Effector CD8-positive, alpha-beta T cell (primary cell): ENCODE measurements around the gene GMDS.
"Not testable (repeated sequence)": the region's sequence is repeated elsewhere in the genome, so short reads cannot be mapped to it uniquely, and the experiment has no call there.

Experiments
- DNase-seq: peaks from one replicate; lab custom pipeline; 2025; lab: John Stamatoyannopoulos, UW

Gene GMDS

DNA sequence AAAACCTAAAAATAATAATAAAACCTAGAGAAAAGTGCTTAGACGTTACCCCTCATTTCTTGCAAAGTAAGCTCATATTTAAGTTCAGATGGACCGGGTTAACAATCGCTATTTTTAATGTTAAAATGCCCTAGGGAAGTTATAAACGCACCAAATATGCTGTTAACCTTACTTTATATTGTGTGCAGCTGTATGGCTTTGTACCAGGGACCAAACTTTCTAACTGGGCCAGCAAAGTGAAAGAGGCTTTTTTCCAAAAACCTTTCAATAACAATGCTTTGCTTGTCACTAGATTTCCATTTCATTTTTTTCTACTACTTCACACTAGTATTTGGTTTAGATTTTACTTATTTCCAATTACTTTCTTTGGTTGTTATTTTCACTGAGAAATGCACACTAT, 387.2 kb downstream of the GMDS start:
- DNase-seq, result no peak

DNA sequence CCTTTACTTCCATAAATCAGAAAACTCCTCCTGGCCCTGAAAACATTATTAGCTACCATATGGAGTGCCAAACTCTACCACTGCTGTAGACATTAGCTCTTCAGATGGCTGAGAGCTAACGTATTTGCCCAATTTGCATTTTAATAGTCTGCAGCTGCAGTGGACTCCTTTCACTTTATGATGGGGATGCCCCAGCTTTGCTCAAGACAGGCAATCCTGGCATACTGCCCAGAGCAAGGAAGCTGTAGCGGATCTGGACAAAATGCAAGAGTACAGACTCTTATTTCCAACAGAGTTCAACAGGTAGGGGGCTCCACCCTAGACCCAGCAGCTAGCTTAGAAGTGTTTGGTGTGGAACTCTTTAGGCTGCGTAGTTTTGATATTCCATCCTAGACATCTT, 389.0 kb downstream of the GMDS start:
- no peak for DNase-seq

DNA sequence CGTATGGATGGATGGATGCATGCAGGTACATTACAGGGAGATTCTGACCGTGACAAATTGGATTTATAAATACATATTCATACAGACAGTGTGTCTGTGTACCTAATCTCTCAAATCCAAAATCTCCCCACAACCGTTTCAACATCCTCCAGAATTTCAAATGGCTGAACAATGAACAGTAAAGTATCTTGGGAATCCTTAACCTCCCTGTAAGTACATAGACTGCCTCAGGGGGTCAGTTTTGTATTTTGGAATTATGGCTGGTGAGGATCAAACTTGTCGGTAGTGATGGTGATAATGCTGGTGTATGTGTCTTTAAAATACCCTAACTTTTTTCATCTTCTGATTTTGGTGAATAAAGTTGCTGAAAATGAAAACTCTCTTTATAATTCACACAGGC, 389.5 kb downstream of the GMDS start:
- no peak for DNase-seq

DNA sequence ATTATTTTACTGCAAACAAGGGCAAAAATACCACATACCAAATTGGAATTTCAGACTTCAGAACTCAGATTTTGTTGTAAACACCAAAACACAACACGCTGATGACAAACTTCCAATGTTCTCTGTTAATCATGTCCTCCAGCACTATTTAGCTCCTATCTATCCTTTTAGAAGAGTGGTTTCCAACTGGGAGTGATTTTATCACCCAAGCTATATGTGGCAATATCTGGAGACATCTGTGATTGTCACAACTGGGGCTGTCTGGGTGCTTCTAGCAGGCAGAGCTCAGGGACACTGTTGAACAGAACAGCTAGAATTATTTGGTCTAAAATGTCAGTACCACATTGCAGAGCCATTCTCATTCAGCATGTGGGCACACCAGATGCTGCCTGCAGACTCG, 391.1 kb downstream of the GMDS start:
- no peak for DNase-seq

DNA sequence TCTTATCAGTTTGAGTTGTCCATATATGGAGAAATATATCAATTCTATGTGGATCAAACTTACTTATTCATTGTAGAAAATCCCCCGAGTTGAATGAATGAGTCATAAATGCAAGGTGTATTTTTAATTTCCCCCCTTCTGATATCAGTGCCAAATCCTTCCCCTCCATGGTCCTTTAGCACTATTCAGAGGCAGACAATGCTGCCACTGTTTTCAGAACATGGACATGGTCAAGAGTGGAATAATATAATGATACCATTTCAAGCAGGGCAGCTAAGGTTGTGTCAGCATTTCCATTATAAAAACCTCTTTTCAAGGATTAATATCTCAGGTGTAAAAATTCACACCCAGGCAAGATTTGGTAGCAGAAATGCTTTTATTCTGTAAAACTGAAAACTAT, 391.6 kb downstream of the GMDS start:
- DNase-seq, result no peak

DNA sequence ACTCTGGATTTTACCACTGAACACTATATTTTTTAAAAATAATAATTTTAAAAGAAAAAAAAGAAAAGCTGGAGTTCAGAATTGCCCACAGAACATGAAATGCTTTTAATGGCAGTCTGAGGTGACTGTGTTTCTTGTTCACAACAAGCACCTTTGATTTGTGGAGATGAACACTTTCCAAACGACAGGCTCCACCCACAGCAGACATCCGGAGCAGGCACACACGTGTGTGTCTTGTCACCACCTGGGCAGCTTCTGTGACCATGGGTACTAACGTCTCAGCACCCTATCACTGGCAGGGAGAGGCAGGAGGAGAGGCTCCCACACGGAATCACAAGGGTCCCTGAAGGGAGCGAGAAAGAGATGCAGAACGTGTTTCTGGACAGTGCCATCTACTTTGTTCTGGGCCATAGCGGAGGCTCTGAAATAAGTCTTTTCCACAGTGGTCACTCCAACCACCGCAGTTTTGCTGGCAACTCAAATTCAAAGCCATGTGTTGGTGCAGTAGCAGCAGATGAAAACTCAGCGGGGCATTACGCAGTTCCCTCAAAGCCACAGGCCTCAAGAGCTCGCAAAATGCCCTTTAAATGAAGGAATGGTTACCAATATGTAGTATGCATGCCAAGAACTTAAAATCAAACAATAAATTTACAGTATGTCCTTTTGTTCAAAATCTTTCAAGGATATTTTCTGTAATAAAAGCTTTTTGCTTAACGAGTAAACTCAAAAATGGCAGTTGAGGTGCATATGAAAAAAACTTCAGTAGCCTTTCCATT, 393.5 kb downstream of the GMDS start:
- DNase-seq, result no peak

DNA sequence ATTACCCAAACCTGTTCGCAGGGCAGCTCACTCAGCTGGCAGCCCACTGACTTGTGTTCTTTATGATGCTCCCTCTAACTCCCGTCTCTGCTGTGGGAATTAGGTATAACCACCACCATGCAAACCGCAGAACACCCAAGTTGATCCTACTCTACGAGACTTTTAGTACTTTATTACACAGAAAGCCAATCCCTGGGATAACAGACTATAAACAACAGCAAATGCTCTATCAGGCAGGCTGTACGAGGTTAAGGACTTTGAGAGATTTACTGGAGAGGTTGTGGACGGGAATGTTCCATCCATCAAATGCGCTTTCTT, 394.6 kb downstream of the GMDS start:
- no peak for DNase-seq

DNA sequence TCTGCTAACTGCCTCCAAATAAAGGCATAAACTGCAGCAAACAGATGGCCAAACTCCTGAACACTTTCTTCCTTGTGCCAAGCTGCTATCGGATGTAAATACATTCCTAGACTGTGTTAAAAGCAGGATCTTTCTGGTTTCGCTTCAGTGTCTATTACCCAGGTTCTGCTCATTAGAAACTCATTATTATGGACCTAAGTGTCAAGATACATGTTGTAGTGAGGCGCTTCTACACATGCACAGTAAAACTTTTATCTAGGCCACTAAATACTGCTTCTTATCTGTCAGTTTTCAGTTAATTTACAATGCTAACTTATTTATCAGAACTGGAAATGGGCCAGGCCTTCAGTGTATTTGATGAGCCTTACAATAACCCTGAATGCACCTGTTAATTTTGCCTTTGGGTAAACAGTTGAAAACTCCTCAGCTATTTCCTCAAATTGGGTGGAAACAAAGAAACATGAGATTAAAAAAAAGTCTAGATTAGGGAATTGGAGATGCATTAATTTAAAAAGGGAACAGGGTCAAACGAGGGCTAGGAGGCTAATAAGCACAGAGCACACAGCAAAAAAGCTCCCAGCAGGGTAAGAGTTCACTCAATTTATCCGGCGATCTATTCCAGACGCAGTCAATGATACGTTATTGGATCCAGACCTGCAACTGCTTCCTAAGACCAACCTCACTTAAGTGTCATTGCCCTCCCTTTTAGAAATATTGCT, 395.1 kb downstream of the GMDS start:
- no peak for DNase-seq

DNA sequence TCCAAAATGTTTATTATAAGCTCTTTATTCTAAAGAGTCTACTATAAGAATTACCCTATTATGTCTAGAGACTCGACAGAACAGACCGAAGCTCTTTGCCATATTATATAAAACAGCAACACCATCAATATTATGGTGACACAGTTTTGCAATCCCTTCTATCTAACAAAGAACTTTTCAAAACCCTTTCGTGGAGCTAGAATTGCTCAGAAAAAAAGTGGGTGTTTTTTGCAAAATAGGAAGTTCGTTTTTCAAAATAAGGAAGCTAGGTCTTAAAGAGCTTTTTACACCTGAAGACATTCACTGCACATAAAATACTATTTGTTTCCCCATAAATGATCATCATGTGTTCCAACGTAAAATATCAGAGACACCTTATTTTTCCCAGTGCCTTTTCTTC, 395.7 kb downstream of the GMDS start:
- DNase-seq, result no peak

DNA sequence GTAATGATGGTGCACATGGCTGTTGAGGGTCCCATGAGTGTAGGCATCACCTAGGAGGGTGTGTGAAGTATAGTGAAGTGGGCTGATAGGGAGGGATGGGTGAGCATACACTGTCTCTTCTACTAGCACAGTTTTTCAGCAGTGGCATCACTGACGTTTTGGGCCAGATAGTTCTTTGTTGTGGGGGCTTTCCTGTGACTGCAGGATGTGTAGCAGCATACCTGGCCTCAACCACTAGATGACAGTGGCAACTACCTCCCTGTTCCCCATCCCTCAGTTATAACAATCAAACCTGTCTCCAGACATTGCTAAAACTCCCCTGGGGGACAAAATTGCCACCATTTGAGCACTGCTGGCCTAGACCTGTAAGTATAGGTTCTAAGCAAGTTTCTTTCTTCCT, 396.7 kb downstream of the GMDS start:
- DNase-seq, result no peak

DNA sequence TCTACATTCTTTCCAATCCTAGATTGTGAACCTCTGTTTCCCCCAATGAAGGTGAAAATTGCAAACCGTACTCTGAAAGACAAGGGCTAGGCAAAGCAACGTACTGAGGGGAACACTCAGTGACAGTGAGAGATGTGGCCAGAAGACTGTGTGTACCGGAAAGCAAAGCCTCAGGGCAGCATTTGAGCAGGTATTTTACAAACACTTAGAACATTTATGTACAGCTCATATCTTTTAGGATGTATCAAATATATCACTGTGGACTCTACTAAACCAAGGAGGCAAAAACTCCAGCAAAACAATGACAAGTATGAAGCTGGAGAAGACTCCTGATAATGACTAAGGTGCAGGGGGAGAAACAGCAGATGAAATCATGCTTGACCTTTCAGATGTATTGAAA, 398.8 kb downstream of the GMDS start:
- no peak for DNase-seq

DNA sequence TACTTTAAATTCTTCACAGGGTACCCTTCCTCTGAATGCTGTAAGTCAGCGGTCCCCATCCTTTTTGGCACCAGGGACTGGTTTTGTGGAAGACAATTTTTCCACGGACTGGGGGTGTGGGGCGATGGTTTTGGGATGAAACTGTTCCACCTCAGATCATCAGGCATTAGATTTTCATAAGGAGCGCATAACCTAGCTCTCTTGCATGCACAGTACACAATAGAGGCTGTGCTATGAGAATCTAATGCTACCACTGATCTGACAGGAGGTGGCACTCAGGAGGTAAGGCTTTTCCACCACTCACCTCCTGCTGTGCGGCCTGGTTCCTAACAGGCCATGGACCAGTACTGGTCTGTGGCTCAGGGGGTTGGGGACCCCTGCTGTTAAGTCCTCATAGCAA, 399.9 kb downstream of the GMDS start:
- DNase-seq, result not testable (repeated sequence)

DNA sequence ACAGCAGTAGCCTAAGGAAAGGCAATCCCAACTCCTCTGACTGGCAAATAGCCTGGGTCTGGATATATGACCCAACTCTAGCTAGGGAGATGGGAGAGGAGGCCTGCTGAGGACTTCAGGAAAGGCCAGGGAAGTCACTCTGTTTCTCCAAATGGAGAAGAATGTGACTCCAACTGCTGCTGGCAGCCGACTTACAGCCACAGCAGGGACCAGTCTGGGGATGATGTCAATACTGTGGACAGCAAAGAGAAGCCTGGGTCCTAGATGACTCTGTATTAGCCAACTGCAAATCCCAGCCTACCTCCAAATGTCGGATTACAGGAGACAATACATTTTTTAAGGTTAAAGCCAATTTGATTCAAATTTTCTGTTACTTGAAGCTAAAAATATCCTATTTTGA, 403.1 kb downstream of the GMDS start:
- DNase-seq, result no peak

DNA sequence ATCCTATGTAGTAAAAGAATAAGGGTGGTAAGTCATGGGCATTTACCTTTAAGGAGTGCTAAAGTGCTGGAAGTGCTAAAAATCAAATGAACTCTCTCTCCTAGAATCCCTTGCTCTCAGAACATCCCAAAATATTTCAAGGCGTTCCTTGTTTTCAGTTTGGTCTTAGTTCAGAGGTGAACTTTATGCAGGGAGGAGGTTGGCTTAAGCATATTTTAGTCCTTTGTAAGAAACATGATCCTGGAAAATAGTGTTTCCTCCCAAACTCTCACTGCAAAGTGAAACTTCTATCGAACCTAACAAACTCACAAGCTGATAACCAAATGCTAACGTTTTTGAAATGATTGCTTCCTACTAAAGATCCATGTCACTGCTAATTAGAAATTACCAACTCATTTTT, 404.3 kb downstream of the GMDS start:
- DNase-seq, result no peak

DNA sequence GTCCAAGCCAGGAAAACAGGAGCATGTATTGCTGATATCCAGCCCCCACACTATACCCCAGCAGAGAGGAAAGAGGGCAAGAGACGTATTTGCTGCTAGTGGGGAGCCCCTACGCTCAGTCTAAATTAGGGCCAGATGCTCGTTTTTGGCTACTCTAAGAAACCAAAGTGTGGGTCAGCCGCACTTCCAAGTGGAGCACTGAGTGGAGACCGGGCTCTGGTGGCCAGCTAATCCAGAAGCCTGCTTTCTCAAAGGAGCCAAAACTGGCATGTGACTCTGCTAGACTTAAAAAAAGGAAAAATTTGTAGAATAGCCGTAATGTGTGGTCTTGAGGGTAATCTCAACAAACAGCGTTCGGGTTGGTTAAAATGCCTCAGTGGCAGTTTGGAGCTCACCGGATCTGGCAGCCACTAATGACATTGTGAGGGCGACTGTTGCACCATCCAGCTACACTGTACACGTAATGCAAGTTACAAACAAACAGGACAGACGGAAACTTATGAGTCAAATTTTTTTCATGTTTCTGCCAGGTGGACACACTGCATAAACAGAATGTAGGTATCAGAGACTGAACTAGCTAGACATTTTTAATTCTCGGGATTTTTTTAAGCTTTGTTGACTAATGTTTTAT, 404.8 kb downstream of the GMDS start:
- no peak for DNase-seq

DNA sequence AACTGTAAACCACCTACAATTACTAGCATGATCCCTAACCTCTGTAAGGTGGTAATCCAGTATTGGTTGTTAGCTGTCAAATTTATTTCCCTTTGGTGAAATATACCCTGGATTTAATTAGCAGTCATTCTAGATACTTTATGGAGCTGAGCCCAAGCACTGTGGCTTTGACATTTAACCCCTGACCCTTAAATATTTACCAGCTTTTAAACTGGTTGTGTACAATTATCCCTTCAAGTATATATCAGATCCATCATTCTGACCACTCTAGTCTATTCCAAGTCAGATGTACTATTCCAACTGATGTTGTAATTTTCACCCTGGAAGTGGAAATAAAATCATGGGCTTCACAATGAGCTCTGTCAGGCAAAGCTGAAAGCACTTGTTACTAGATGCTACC, 406.0 kb downstream of the GMDS start:
- DNase-seq, result no peak

DNA sequence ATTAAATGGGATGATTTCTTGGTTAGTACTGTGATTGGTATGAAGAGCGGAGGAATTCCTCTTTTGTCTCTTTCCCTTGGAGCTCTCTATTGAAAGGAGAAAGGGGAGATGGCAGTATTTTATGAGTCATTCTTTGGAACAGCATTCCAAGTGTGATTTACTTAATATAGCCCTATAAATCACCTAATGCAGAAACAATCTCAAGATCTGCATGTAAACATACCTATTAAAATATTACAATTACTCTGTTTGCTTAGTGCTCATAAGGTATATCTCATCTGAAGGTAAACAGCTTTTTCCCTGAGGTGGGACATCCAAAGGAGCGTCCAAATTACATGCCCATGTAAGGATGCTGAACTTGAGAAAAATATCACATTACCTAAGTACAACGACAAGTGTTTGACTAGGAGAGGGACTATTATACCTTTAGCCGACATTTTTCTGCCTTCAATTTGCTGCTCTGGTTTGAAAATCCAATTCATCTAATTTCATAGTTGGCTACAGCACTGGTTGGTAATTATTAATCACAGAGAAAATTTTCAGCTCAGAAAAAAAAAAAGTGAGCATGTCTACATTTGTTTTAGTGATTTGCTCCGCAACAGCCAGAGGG, 406.7 kb downstream of the GMDS start:
- DNase-seq, result no peak

DNA sequence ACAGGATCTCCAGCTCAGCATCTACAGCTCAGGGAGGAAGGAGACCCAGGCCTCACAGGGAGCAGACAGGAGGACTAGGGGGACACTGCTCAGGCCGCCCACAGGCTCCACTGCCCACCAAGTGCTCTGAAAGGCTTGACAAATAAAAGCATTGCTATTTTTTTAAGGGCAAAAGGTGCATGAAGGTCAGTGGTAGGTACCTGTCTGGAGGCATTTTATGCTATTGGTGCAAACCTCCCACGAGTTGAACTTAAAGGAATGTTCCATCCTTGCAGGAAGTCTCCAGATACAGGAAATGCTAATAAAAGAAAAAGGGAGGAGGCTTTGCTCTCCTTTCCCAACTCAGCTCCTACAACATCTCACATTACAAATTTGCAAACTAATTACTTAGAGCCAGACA, 407.6 kb downstream of the GMDS start:
- DNase-seq, result no peak

DNA sequence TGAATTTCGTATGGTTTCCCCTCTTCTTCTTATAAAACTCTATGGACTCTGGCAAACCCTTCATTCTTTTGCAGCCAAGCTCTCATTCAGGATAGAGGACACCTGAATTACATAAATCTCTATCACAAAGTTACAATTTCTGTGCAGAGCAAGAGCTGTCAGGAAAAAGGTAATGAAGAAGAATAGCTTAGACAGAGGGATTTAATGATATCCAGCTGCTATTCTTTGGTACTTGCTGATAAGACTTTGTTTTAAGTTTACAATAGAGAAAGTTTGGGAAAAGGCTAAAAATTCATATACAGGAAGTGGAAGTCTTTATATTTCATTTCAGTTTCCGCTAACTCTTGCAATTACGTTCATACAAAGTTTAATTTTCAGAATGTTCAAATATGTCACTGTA, 408.7 kb downstream of the GMDS start:
- no peak for DNase-seq

DNA sequence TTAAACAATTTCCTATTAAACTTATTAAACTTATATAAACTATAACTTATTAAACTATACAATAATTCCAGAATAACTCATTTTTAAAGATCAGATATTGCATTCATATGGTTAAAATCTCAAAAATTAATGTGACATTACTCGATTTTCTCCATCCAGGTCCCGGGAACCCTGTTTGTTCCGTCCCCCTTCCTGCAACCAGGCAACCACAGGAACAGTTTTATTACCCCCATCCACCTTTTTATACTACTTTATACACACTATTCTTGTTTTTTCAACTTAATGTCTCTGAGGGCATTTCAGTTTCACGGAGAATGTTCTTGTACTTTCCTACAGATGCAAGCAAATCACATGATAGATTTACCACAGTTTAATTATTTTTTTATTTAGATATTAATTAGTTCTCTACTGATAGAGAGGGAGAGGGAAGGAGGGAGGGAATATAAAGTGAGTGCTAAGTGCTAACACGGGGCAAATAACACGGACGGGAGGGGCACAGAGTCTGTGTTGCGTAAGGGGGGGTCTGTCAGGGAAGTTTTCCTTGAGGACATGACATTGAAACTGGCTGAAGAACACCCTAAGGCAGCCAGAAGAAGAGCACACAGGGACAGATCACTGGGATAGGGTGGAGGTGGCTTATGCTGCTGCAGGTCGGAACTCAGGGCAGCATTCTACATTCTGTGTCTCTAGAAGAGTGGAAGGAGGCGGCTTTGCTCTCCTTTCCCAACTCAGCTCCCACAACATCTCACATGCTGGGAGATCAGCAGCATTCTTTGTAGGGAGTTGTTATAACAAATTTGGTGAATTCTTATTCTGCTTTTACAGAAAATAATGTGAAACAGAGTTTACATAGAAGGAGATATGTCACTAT, 410.5 kb downstream of the GMDS start:
- no peak for DNase-seq

DNA sequence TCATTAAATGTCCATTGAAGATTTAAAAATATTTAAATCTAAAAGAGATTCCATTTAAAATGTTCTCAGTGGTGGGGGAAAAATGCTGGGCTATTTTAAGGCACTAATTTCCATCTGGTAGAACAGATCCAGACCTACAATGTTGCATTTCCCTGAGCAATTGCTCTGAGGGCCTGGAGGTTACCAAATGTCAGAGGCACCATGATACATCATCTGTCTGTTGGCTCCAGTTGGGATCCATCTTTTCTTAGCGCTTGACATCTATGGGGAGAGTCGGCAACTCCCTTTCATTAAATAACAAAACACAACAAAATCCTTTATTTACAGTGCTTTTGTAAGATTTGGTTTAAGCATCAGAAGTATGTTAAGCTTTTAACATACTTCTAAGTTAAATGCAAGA, 411.2 kb downstream of the GMDS start:
- no peak for DNase-seq
